Measurements from ENCODE around the gene OPCML.

GRCh38 chr11:133052537-133052936, 479.8 kb downstream of the OPCML start:
- no peak for TF ChIP-seq CTCF (conservative IDR thresholded peaks at IDR 0.05; ENCODE audit: low read depth, low read length)
- TF ChIP-seq EZH2 (IDR thresholded peaks at IDR 0.05; ENCODE audit: low read length, unreplicated experiment), result no peak

Measured in PC-3 (cell line).